H1 (cell line): ENCODE measurements around the gene IYD. TPM values are rescaled to one million over a fixed set of nuclear protein-coding genes. Genes with fewer than 3 reads are reported as not detected.

Source experiments
- CTCF ChIA-PET: fragments of 300-600 bp; sonication (Branson Sonifier 250); formaldehyde crosslinking; loops from one replicate; lab custom pipeline; 2021; ENCODE audit not compliant: partially characterized antibody; lab: Charles Lee
- POLR2A ChIA-PET: fragments of 300-600 bp; sonication (Branson Sonifier 250); formaldehyde crosslinking; loops from one replicate; lab custom pipeline; 2021; ENCODE audit warnings: inconsistent platforms; ENCODE audit not compliant: partially characterized antibody; lab: Charles Lee
- DNase-seq, 2 experiments: peaks; one replicate each; pipeline versions ENCODE4 v3.0.0 to v3.0.0-alpha.2; 2010 to 2022; ENCODE audit warnings: low spot score in 2 of 2, low read depth in 1 of 2, mixed read lengths in 1 of 2
- FAIRE-seq: peaks from 2 replicates; lab custom pipeline; 2011; peaks lifted over from hg19 to GRCh38; lab: Jason Lieb, UNC
- H2AFZ ChIP-seq: 2 replicates; pipeline ENCODE4 v1.8.1; 2012; ENCODE audit warnings: low read length, inconsistent platforms
- H2AK5ac ChIP-seq: 2 replicates; pipeline ENCODE4 v1.6.1; 2013; ENCODE audit warnings: low read depth, low read length
- H2BK120ac ChIP-seq: replicated peaks from 2 replicates; pipeline ENCODE3; 2013; ENCODE audit warnings: low read depth, low read length, inconsistent platforms
- H2BK12ac ChIP-seq: 2 replicates; pipeline ENCODE4 v1.6.1; 2013; ENCODE audit warnings: low read depth, low read length
- H2BK15ac ChIP-seq: 2 replicates; pipeline ENCODE4 v1.6.1; 2013; ENCODE audit warnings: low read length
- H2BK20ac ChIP-seq: 2 replicates; pipeline ENCODE4 v1.6.1; 2013; ENCODE audit warnings: low read length
- H2BK5ac ChIP-seq: 2 replicates; pipeline ENCODE4 v1.6.1; 2013; ENCODE audit warnings: low read depth, low read length
- H3K14ac ChIP-seq: 2 replicates; pipeline ENCODE4 v1.6.1; 2013; ENCODE audit warnings: inconsistent platforms; ENCODE audit not compliant: insufficient read length
- H3K18ac ChIP-seq: 2 replicates; pipeline ENCODE4 v1.6.1; 2013; ENCODE audit warnings: low read length; ENCODE audit errors: extremely low read depth
- H3K23ac ChIP-seq: 2 replicates; pipeline ENCODE4 v1.6.1; 2013; ENCODE audit warnings: inconsistent platforms; ENCODE audit not compliant: insufficient read length
- H3K23me2 ChIP-seq: 2 replicates; pipeline ENCODE4 v1.6.1; 2013; ENCODE audit warnings: low read depth, low read length
- H3K27ac ChIP-seq: 2 replicates; pipeline ENCODE4 v1.6.1; 2011; ENCODE audit warnings: low read depth, low read length, inconsistent platforms
- H3K27me3 ChIP-seq, 4 experiments: replicated peaks in 1 of 4; 1 replicate in 1 of 4; 2 replicates in 3 of 4; pipeline versions ENCODE4 v1.6.1 to v1.8.1; 2011 to 2013; ENCODE audit warnings: low read length in 3 of 4, mild to moderate bottlenecking in 3 of 4, inconsistent platforms in 2 of 4, mixed read lengths in 2 of 4, moderate library complexity in 1 of 4; ENCODE audit not compliant: control insufficient read depth in 3 of 4, insufficient read depth in 3 of 4; ENCODE audit errors: extremely low read depth in 1 of 4
- H3K36me3 ChIP-seq, 4 experiments: 2 replicates each; pipeline versions ENCODE4 v1.6.1 to v1.8.1; 2011 to 2013; ENCODE audit warnings: mild to moderate bottlenecking in 4 of 4, low read length in 3 of 4, moderate library complexity in 2 of 4, control low read depth in 1 of 4, inconsistent platforms in 1 of 4; ENCODE audit not compliant: insufficient read depth in 4 of 4, control insufficient read depth in 2 of 4
- H3K4ac ChIP-seq: replicated peaks from 2 replicates; pipeline ENCODE3; 2013; ENCODE audit warnings: low read length, low read depth, mixed read lengths, inconsistent platforms; ENCODE audit not compliant: insufficient read length
- H3K4me1 ChIP-seq, 4 experiments: replicated peaks in 1 of 4; 1 replicate in 1 of 4; 2 replicates in 3 of 4; pipeline versions ENCODE4 v1.6.1 to v1.8.1; 2011 to 2013; ENCODE audit warnings: low read length in 3 of 4, inconsistent platforms in 2 of 4, mixed read lengths in 1 of 4; ENCODE audit not compliant: insufficient read depth in 4 of 4, control insufficient read depth in 3 of 4
- H3K4me2 ChIP-seq, 2 experiments: 2 replicates each; pipeline versions ENCODE4 v1.6.1 to v1.8.1; 2011 to 2013; ENCODE audit warnings: low read depth in 2 of 2, low read length in 2 of 2, control low read depth in 1 of 2, inconsistent platforms in 1 of 2, mild to moderate bottlenecking in 1 of 2; ENCODE audit not compliant: insufficient read depth in 1 of 2
- H3K4me3 ChIP-seq, 4 experiments: fragments of 200-600, 300-600 bp in 1 of 4; sonication (generic), shearing (Covaris generic), sonication (Bioruptor Twin) in 1 of 4; 2 replicates each; pipeline versions ENCODE4 v1.5.1 to v1.8.1; 2011 to 2016; ENCODE audit warnings: low read length in 4 of 4, low read depth in 3 of 4, control low read depth in 2 of 4, inconsistent platforms in 2 of 4, mild to moderate bottlenecking in 2 of 4, mixed read lengths in 1 of 4, moderate library complexity in 1 of 4; ENCODE audit not compliant: insufficient read depth in 2 of 4; ENCODE audit errors: extremely low read depth in 1 of 4
- H3K56ac ChIP-seq: replicated peaks from 2 replicates; pipeline ENCODE3; 2013; ENCODE audit warnings: low read depth, mild to moderate bottlenecking, mixed read lengths, low read length, inconsistent platforms; ENCODE audit not compliant: insufficient read length
- H3K79me1 ChIP-seq: 2 replicates; pipeline ENCODE4 v1.6.1; 2013; ENCODE audit warnings: low read depth, low read length, control low read depth
- H3K79me2 ChIP-seq, 2 experiments: 2 replicates each; pipeline versions ENCODE4 v1.6.1 to v1.8.1; 2012 to 2013; ENCODE audit warnings: low read length in 2 of 2, mild to moderate bottlenecking in 2 of 2, inconsistent platforms in 1 of 2; ENCODE audit not compliant: insufficient read depth in 2 of 2, control insufficient read depth in 1 of 2
- H3K9ac ChIP-seq, 4 experiments: replicated peaks in 1 of 4; 1 replicate in 1 of 4; 2 replicates in 3 of 4; pipeline versions ENCODE4 v1.6.1 to v1.8.1; 2011 to 2013; ENCODE audit warnings: low read depth in 3 of 4, low read length in 3 of 4, control low read depth in 2 of 4, mild to moderate bottlenecking in 2 of 4, moderate library complexity in 2 of 4, inconsistent platforms in 1 of 4; ENCODE audit errors: extremely low read depth in 1 of 4
- H3K9me3 ChIP-seq, 2 experiments: 2 replicates each; pipeline versions ENCODE4 v1.6.1 to v1.8.1; 2012 to 2013; ENCODE audit warnings: mild to moderate bottlenecking in 2 of 2, moderate library complexity in 2 of 2, control low read depth in 1 of 2, inconsistent platforms in 1 of 2, low read depth in 1 of 2, low read length in 1 of 2, mixed read lengths in 1 of 2; ENCODE audit not compliant: insufficient read depth in 2 of 2
- H4K20me1 ChIP-seq, 2 experiments: replicated peaks in 1 of 2; 2 replicates each; pipeline versions ENCODE3 to v1.8.1; 2011 to 2013; ENCODE audit warnings: inconsistent platforms in 2 of 2, low read length in 2 of 2, mild to moderate bottlenecking in 1 of 2; ENCODE audit not compliant: insufficient read depth in 2 of 2, control insufficient read depth in 1 of 2
- H4K5ac ChIP-seq: 2 replicates; pipeline ENCODE4 v1.6.1; 2013; ENCODE audit warnings: low read length, low read depth, mixed read lengths, inconsistent platforms; ENCODE audit not compliant: insufficient read length
- H4K8ac ChIP-seq: 2 replicates; pipeline ENCODE4 v1.8.0; 2013; ENCODE audit warnings: mild to moderate bottlenecking, moderate library complexity, low read length, inconsistent platforms; ENCODE audit not compliant: insufficient read depth; ENCODE audit errors: extremely low read depth
- H4K91ac ChIP-seq: replicated peaks from 2 replicates; pipeline ENCODE3; 2013; ENCODE audit warnings: low read length, mixed read lengths, inconsistent platforms; ENCODE audit not compliant: insufficient read length
- EP300 ChIP-seq, 2 experiments: IDR thresholded peaks; 1 replicate in 1 of 2; 2 replicates in 1 of 2; pipeline ENCODE4 v1.6.1; 2011 to 2012; ENCODE audit warnings: low read depth in 2 of 2, low read length in 2 of 2, mild to moderate bottlenecking in 2 of 2, borderline replicate concordance in 1 of 2, inconsistent platforms in 1 of 2, moderate library complexity in 1 of 2
- FOSL1 ChIP-seq: IDR thresholded peaks from 2 replicates; pipeline ENCODE4 v1.6.1; 2011; ENCODE audit warnings: mild to moderate bottlenecking, low read depth, low read length, moderate library complexity; ENCODE audit not compliant: insufficient read depth
- GTF2F1 ChIP-seq: IDR thresholded peaks from 2 replicates; pipeline ENCODE4 v1.6.1; 2012; ENCODE audit warnings: low read depth, low read length, improper control_type of control experiment, borderline replicate concordance
- HDAC2 ChIP-seq, 2 experiments: fragments of 300-600 bp in 1 of 2; sonication (generic) in 1 of 2; IDR thresholded peaks; 2 replicates each; pipeline ENCODE4 v1.6.1; 2011 to 2012; ENCODE audit warnings: low read depth in 2 of 2, low read length in 2 of 2, mild to moderate bottlenecking in 2 of 2, moderate library complexity in 2 of 2, borderline replicate concordance in 1 of 2, inconsistent platforms in 1 of 2
- JUN ChIP-seq: IDR thresholded peaks from 2 replicates; pipeline ENCODE4 v1.6.1; 2011; ENCODE audit warnings: low read depth, mild to moderate bottlenecking, improper control_type of control experiment, low read length
- JUND ChIP-seq: IDR thresholded peaks from 2 replicates; pipeline ENCODE4 v1.6.1; 2011; ENCODE audit warnings: mild to moderate bottlenecking, improper control_type of control experiment, low read length
- KDM1A ChIP-seq: fragments of 200-600, 300-600 bp; sonication (generic); IDR thresholded peaks from 2 replicates; pipeline ENCODE4 v1.7.1; 2016; ENCODE audit warnings: mild to moderate bottlenecking, low read length, borderline replicate concordance
- NRF1 ChIP-seq: IDR thresholded peaks from 2 replicates; pipeline ENCODE4 v1.6.1; 2011; ENCODE audit warnings: mild to moderate bottlenecking, low read depth, low read length, improper control_type of control experiment
- SIX5 ChIP-seq: IDR thresholded peaks from 2 replicates; pipeline ENCODE4 v1.6.1; 2011; ENCODE audit warnings: mild to moderate bottlenecking, low read depth, low read length
- SUZ12 ChIP-seq: fragments of 200-600 bp; sonication (generic); IDR thresholded peaks from 2 replicates; pipeline ENCODE4 v1.6.1; 2012; ENCODE audit warnings: mild to moderate bottlenecking, inconsistent platforms, low read length, moderate library complexity, mixed read lengths
- TBP ChIP-seq: IDR thresholded peaks from 2 replicates; pipeline ENCODE4 v1.6.1; 2011; ENCODE audit warnings: low read depth, low read length, improper control_type of control experiment
- TEAD4 ChIP-seq: IDR thresholded peaks from 2 replicates; pipeline ENCODE4 v1.6.1; 2012; ENCODE audit warnings: low read depth, low read length, inconsistent platforms, mixed read lengths
- YY1 ChIP-seq: IDR thresholded peaks from 2 replicates; pipeline ENCODE4 v1.6.1; 2011; ENCODE audit warnings: low read depth, mild to moderate bottlenecking, low read length
- WGBS, 2 experiments: shearing (Covaris generic) in 1 of 2; methylation state at CpG; one replicate each; pipeline versions ENCODE4 v1.1.6 to v1.1.7; 2013 to 2015; ENCODE audit warnings: low lambda C conversion rate in 2 of 2, mixed read lengths in 2 of 2, inconsistent platforms in 1 of 2, low coverage in 1 of 2, missing lambda C conversion rate in 1 of 2; ENCODE audit not compliant: insufficient replicate concordance in 2 of 2, insufficient coverage in 1 of 2, insufficient read length in 1 of 2; ENCODE audit errors: extremely low coverage in 1 of 2, missing lambda C conversion rate in 1 of 2; 5-methylcytosine and 5-hydroxymethylcytosine counted together
- polyA plus RNA-seq, 7 experiments: library from polyadenylated mRNA; depleted of rRNA in 3 of 7; stranded (reverse) in 5 of 7; unstranded in 2 of 7; fragments of >200 nt in 5 of 7; fragments of 200-250 nt in 2 of 7; gene quantifications; 1 replicate in 5 of 7; 2 replicates in 1 of 7; 4 replicates in 1 of 7; pipeline versions ENCODE4 v1.2.1 to v1.2.3, GENCODE V29; 2011 to 2013; ENCODE audit warnings: missing spikeins in 2 of 7, mixed read lengths in 2 of 7
- total RNA-seq: library from RNA; stranded (reverse); fragmentation: NEBNext Ultra II Directional; extraction: Animal tissue kit (Norgen Biotek cat#: 25700); gene quantifications from 2 replicates; pipeline ENCODE4 v1.2.1, GENCODE V29; 2021
- TF ChIP-seq, protein P1 (sequence below): IDR thresholded peaks from 2 replicates; pipeline ENCODE4 v1.6.1; 2012; ENCODE audit warnings: inconsistent platforms

The IYD gene
- total and polyA plus RNA-seq, 2 of the 8 experiments (the other 6 are each of a cell fraction or from before 2014, with no cell fraction given) = not detected

DNA sequence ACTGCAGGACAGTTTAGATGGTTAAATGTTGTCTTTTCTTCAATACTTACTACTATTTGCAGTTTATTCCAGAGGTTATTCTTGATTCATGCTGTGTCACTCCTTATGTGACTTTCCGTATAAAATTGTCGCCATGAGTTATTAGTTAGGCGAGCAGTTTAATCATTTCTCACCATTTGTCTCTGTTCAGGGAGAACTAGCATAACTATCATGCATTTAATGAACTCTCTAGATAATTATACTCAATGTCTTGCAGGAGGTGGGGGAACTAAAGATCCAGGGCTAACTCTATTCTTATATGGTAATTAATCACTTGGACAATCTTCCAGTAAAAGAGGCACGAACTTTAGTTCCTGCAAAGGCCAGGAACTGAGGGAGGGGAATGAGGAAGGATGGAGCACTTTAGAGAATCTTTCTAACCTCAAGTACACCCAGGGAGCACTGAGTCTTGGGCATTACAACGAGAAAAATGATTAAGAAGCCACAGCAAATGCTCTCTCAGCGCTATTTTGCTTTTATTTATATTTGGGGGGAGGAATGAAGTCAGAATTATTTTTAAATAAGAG is 58.3 kb downstream of the IYD start:
- no peak for DNase-seq
- H2AFZ ChIP-seq = no peak overlapping the region
- H2AK5ac ChIP-seq = no peak overlapping the region
- H3K79me2 ChIP-seq = no peaks in the 10 kb centered on the region
- H3K4ac ChIP-seq = no peak overlapping the region
- H3K79me1 ChIP-seq = no peaks in the 10 kb centered on the region
- no peak overlapping the region for H3K23ac ChIP-seq
- no peak overlapping the region for H3K14ac ChIP-seq
- H2BK12ac ChIP-seq = no peak overlapping the region
- no peak overlapping the region for H4K8ac ChIP-seq
- H3K4me3 ChIP-seq = no peak overlapping the region
- peaks cover 7 to 12% of the 10 kb centered on the region in 2 experiments; a peak in 2 of 4 replicates for H3K9me3 ChIP-seq
- WGBS, 2 experiments = 96% methylated on average over 6 of the region's 6 CpGs; no CpG with 5 or more reads in 1 of the 2 experiments
- H3K27ac ChIP-seq = no peak overlapping the region
- no peak overlapping the region for H2BK15ac ChIP-seq
- H4K20me1 ChIP-seq = no peaks in the 10 kb centered on the region
- no peaks in the 10 kb centered on the region; the same call in 1 of the 2 replicates for H3K23me2 ChIP-seq
- ChIA-PET CTCF (interaction anchor here (0.6 to 11.0 kb wide), 3 partner anchors 9 to 390 kb away, joined by 4 to 150 read pairs (median 6); no protein-coding TSS in a partner anchor), POLR2A (no interaction called here)
- no peak overlapping the region for H3K9ac ChIP-seq
- H3K36me3 ChIP-seq = no peaks in the 10 kb centered on the region
- H3K4me2 ChIP-seq = no peak overlapping the region
- H4K5ac ChIP-seq = no peak overlapping the region
- H3K18ac ChIP-seq = no peak overlapping the region
- H3K4me1 ChIP-seq = no peaks in the 10 kb centered on the region
- H4K91ac ChIP-seq = no peak overlapping the region
- no peak overlapping the region for H2BK20ac ChIP-seq
- no peaks in the 10 kb centered on the region for H3K27me3 ChIP-seq
- no peak overlapping the region for H2BK120ac ChIP-seq
- no peak overlapping the region for H3K56ac ChIP-seq
- FAIRE-seq = no peak
- H2BK5ac ChIP-seq = no peak overlapping the region
- TF ChIP-seq YY1 (no peak), KDM1A (no peak), NRF1 (no peak), JUN (no peak), SIX5 (no peak), EP300 (IDR thresholded peaks at IDR 0.05; ENCODE audit: borderline replicate concordance in 1 of 2, low read depth in 2 of 2, low read length in 2 of 2) (no peak), FOSL1 (no peak), JUND (no peak), TBP (no peak), SUZ12 (no peak), TEAD4 (no peak), GTF2F1 (no peak), HDAC2 (IDR thresholded peaks at IDR 0.05; ENCODE audit: borderline replicate concordance in 1 of 2, low read depth in 2 of 2, low read length in 2 of 2) (no peak)
- TF ChIP-seq, protein P1, sequence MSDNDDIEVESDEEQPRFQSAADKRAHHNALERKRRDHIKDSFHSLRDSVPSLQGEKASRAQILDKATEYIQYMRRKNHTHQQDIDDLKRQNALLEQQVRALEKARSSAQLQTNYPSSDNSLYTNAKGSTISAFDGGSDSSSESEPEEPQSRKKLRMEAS = no peak
